PC-9 (cell line): Measurements from ENCODE around the gene CDH22. TPM values are rescaled to one million over a fixed set of nuclear protein-coding genes. Genes with fewer than 3 reads are reported as not detected.

Experiments used
- BruUV-seq: library from RNA; stranded (reverse); fragments of 400-500 nt; replicated peaks from 2 replicates; lab custom pipeline; 2021; lab: Mats Ljungman, UMichigan
- CTCF ChIA-PET: fragments of 300-600 bp; sonication (Branson Sonifier 250); formaldehyde crosslinking; loops from one replicate; lab custom pipeline; 2022; ENCODE audit warnings: antibody characterized with exemption; lab: Charles Lee
- POLR2A ChIA-PET: fragments of 300-600 bp; sonication (Branson Sonifier 250); formaldehyde crosslinking; loops from one replicate; lab custom pipeline; 2022; ENCODE audit warnings: antibody characterized with exemption; ENCODE audit not compliant: unreplicated experiment; lab: Charles Lee
- DNase-seq, 2 experiments: peaks; one replicate each; pipeline versions ENCODE4 v3.0.0 to v3.0.0-alpha.2; 2015 to 2022; ENCODE audit warnings: mixed read lengths in 1 of 2
- H2AFZ ChIP-seq: fragments of 200-600 bp; sonication (generic); 2 replicates; pipeline ENCODE4 v1.8.1; 2017; ENCODE audit warnings: antibody characterized with exemption
- H3F3A ChIP-seq: fragments of 200-600 bp; sonication (generic); 2 replicates; pipeline ENCODE4 v1.8.1; 2017; ENCODE audit warnings: antibody characterized with exemption, mild to moderate bottlenecking, low read depth; ENCODE audit not compliant: insufficient read depth
- H3K27ac ChIP-seq: fragments of 200-600 bp; sonication (generic); 2 replicates; pipeline ENCODE4 v1.6.1; 2016; ENCODE audit warnings: mixed run types
- H3K27me3 ChIP-seq: fragments of 200-600 bp; sonication (generic); 2 replicates; pipeline ENCODE4 v1.6.1; 2016; ENCODE audit warnings: low read depth, mixed run types; ENCODE audit not compliant: insufficient read depth
- H3K36me3 ChIP-seq: fragments of 200-600 bp; sonication (generic); 2 replicates; pipeline ENCODE4 v1.6.1; 2016; ENCODE audit warnings: low read depth, mixed run types
- H3K4me1 ChIP-seq: fragments of 200-600 bp; sonication (generic); replicated peaks from 2 replicates; pipeline ENCODE4 v1.6.1; 2016; ENCODE audit warnings: mixed run types; ENCODE audit not compliant: insufficient read depth
- H3K4me2 ChIP-seq: fragments of 200-600 bp; sonication (generic); 2 replicates; pipeline ENCODE4 v1.6.1; 2017; ENCODE audit warnings: mixed run types
- H3K4me3 ChIP-seq: fragments of 200-600 bp; sonication (generic); 2 replicates; pipeline ENCODE4 v1.6.1; 2016; ENCODE audit warnings: mixed run types
- H3K79me2 ChIP-seq: fragments of 200-600 bp; sonication (generic); 2 replicates; pipeline ENCODE4 v1.6.1; 2017; ENCODE audit warnings: low read depth, mixed run types
- H3K9me2 ChIP-seq: fragments of 200-600 bp; sonication (generic); 2 replicates; pipeline ENCODE4 v1.8.1; 2017; ENCODE audit warnings: mild to moderate bottlenecking; ENCODE audit not compliant: insufficient read depth
- H3K9me3 ChIP-seq: fragments of 200-600 bp; sonication (generic); 2 replicates; pipeline ENCODE4 v1.8.1; 2016; ENCODE audit warnings: low read depth; ENCODE audit not compliant: insufficient read depth
- H4K20me1 ChIP-seq: fragments of 200-600 bp; sonication (generic); 2 replicates; pipeline ENCODE4 v1.8.1; 2017; ENCODE audit not compliant: insufficient read depth
- CTCF ChIP-seq: fragments of 200-600 bp; sonication (generic); conservative IDR thresholded peaks from 2 replicates; pipeline ENCODE4 v1.6.1; 2017; ENCODE audit warnings: mixed run types, antibody characterized with exemption, mild to moderate bottlenecking, moderate library complexity
- EZH2 ChIP-seq: fragments of 200-600 bp; sonication (generic); IDR thresholded peaks from 2 replicates; pipeline ENCODE4 v1.8.0; 2017; ENCODE audit warnings: antibody characterized with exemption, low read depth
- intact Hi-C: fragments of 100-400 bp; cut with micrococcal nuclease; formaldehyde crosslinking; loops from one replicate; pipeline ENCODE4 v1.10.0; 2022; ENCODE audit not compliant: unreplicated experiment
- total RNA-seq: library from RNA; stranded (reverse); gene quantifications from 2 replicates; pipeline ENCODE4 v1.2.3, GENCODE V29; 2021

CDH22 gene
- total RNA-seq, 1 experiment from 2014 or later = not detected

- Histone ChIP-seq H4K20me1 (no peaks in the 10 kb centered on the region), H3K9me2 (no peaks in the 10 kb centered on the region), H2AFZ (no peak overlapping the region), H3K36me3 (no peaks in the 10 kb centered on the region), H3K4me2 (no peak overlapping the region), H3K27ac (no peak overlapping the region), H3K27me3 (peaks cover 95% of the 10 kb centered on the region), H3K9me3 (no peaks in the 10 kb centered on the region), H3K4me1 (no peaks in the 10 kb centered on the region), H3K4me3 (no peak overlapping the region), H3K79me2 (no peaks in the 10 kb centered on the region), H3F3A (no peaks in the 10 kb centered on the region)
- no peak for TF ChIP-seq CTCF
- BruUV-seq = no TSS peak
- ChIA-PET POLR2A (no interaction called here), CTCF (no interaction called here)
- no peak for DNase-seq
- intact Hi-C loops = loop anchor here (5.0 kb wide), 1 partner anchor 196 kb away; no protein-coding TSS in a partner anchor
Observed at GRCh38 chr20:46328200-46328882, 20.0 kb upstream of the CDH22 start.

- no peak overlapping the region for H3K4me3 ChIP-seq
- no peaks in the 10 kb centered on the region for H3K9me3 ChIP-seq
- no peaks in the 10 kb centered on the region for H3K4me1 ChIP-seq
- no peak overlapping the region for H2AFZ ChIP-seq
- peaks cover 93% of the 10 kb centered on the region for H3K27me3 ChIP-seq
- no peak overlapping the region for H3K27ac ChIP-seq
- H3K79me2 ChIP-seq = no peaks in the 10 kb centered on the region
- H3K4me2 ChIP-seq = no peak overlapping the region
- no peaks in the 10 kb centered on the region for H4K20me1 ChIP-seq
- BruUV-seq = no TSS peak
- CTCF ChIA-PET = no interaction called here
- H3F3A ChIP-seq = no peaks in the 10 kb centered on the region
- DNase-seq = no peak
- H3K9me2 ChIP-seq = no peaks in the 10 kb centered on the region
- POLR2A ChIA-PET = no interaction called here
- TF ChIP-seq CTCF = no peak
- no peak for TF ChIP-seq EZH2
- no peaks in the 10 kb centered on the region for H3K36me3 ChIP-seq
- intact Hi-C loops = loop anchor here (5.0 kb wide), 1 partner anchor 195 kb away; no protein-coding TSS in a partner anchor
Observed at GRCh38 chr20:46327557-46327956, 19.3 kb upstream of the CDH22 start.

GRCh38 chr20:46325789-46326188 lies 17.5 kb upstream of the CDH22 start:
- TF ChIP-seq CTCF = no peak
- no peak for TF ChIP-seq EZH2
- peaks cover 92% of the 10 kb centered on the region for H3K27me3 ChIP-seq
- no peak overlapping the region for H3K4me3 ChIP-seq
- no peaks in the 10 kb centered on the region for H3K4me1 ChIP-seq
- H3K9me2 ChIP-seq = no peaks in the 10 kb centered on the region
- no peaks in the 10 kb centered on the region for H3K79me2 ChIP-seq
- H4K20me1 ChIP-seq = no peaks in the 10 kb centered on the region
- H3K27ac ChIP-seq = no peak overlapping the region
- BruUV-seq = no TSS peak
- CTCF ChIA-PET = no interaction called here
- no peaks in the 10 kb centered on the region for H3K36me3 ChIP-seq
- no peak overlapping the region for H2AFZ ChIP-seq
- no peak overlapping the region for H3K4me2 ChIP-seq
- no peak for DNase-seq
- intact Hi-C loops = loop anchor here (5.0 kb wide), 1 partner anchor 193 kb away; no protein-coding TSS in a partner anchor
- no peaks in the 10 kb centered on the region for H3K9me3 ChIP-seq
- H3F3A ChIP-seq = no peaks in the 10 kb centered on the region
- POLR2A ChIA-PET = no interaction called here
